HG03103 (cell line): ENCODE measurements around the gene FBN2.
"Not testable (repeated sequence)": the region's sequence is repeated elsewhere in the genome, so short reads cannot be mapped to it uniquely, and the experiment has no call there.

ENCODE experiments used
- ATAC-seq: cut with Tn5 transposase; IDR thresholded peaks from one replicate; pipeline ENCODE4 v1.9.1; 2021; ENCODE audit warnings: low read depth; ENCODE audit not compliant: unreplicated experiment

Gene FBN2

DNA sequence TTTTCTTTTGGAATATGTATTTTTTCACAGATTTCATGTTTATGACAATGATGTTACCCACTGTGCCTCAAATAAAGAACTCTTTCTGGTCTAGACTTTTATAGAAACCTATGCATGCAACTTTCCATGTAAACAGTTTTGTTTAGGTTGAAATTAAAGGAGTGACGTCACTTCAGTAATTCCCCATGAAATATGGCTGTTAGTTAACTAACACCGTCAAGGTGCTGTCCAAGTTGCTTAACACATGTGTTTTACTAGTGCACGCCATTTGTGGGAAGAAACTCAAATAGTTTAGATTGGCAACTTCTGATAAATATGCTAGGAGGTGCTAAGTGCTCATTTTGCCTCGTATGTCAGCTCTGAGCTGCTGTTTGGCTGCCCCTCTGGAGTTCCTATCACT lies 102.2 kb downstream of the FBN2 start:
- no peak for ATAC-seq

GRCh38 chr5:128434993-128435392 lies 103.1 kb downstream of the FBN2 start:
- ATAC-seq, result no peak

DNA sequence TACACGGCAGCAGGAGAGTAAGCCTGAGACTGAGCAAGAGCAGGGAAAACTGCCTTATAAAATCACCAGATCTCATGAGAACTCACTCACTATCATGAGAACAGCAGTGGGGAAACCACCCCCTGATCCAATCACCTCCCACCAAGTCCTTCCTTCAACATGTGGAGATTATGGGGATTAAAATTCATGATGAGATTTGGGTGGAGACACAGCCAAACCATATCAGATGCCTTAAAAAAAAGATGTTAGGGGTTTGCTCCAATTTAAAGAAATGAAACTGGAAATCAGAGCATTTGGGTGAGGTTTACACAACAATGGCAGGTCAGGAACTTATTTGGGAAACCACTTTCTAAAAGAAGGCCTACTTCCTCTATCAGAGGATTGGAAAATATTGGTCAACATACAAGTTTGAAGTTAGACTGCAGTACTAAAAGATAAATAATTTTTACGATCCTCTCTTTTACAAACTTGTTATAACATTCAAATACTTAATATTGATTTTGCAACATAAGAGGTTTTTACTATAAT lies 105.1 kb downstream of the FBN2 start:
- no peak for ATAC-seq

GRCh38 chr5:128427921-128428320 lies 110.1 kb downstream of the FBN2 start:
- ATAC-seq, result no peak

- no peak for ATAC-seq
Observed at GRCh38 chr5:128426090-128426534, 111.9 kb downstream of the FBN2 start.

GRCh38 chr5:128424646-128425045 lies 113.4 kb downstream of the FBN2 start:
- no peak for ATAC-seq

GRCh38 chr5:128422612-128423011 lies 115.4 kb downstream of the FBN2 start:
- ATAC-seq, result no peak

- ATAC-seq, result no peak
Observed at GRCh38 chr5:128414469-128414868, 123.6 kb downstream of the FBN2 start.

GRCh38 chr5:128413356-128413755 lies 124.7 kb downstream of the FBN2 start:
- ATAC-seq, result no peak

DNA sequence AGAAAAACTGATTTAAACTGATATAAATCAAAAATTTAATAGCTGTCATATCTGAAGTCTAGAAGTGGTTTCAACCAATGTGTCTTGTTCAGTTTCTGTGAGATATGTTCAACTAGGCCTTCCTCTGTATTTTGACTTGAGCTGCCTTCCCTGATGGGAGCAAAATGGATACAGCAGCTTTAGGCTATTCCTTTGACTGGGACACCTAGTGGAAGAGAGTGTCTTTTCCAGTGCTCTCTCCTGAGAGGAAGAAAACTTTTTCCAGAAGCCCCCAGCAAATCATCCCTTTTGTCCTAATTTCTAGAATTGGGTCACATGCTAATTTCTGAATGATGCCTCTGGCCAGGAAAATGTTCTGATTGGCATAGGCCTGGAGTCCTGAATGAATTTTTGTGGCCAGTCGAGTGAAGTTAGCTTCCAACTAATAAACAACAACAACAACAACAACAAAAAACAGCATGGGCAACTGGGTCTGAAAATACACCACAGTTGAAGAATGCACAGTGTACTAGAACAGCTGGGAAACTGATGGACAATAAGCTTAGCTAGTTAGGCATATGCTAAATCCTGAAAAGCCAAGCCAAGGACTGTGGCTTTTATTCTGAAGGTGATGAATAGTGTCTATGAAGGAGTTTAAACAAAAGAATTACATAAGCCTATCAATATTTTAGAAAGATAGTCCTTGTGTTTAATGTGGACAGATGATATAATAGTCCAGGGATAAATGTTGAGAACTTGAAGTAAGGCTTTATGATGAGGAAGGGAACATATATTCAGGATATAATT lies 125.7 kb downstream of the FBN2 start:
- ATAC-seq, result no peak

DNA sequence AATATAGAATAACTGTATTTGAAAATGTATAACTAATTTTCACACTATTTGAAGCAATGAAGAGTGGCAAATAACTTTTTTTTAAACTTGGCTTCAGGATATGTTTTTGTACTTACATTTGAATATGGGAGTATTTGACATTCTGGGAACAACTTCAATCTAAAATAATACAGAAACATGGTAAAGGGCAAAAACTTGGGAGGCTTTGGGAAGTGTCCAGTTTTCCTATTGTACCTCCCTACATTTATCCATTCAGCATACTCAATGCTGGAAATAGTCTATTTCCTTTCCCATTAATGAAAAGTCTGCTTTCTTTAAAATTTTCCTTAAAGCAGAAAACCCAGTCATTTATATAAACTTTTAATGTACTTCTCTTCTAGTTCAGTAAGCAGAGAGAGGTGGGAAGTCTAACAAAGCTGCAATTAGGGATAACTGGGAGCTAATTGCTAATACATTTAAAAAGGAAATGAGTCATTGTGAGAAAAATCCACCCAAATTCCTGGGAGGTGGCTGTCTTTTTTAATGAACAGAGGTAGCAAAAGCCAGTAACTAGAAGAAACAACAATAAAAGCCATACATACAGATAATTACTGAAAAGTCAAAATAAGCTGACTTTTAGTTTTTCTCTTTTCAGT lies 128.8 kb downstream of the FBN2 start:
- no peak for ATAC-seq

- ATAC-seq, result no peak
Observed at GRCh38 chr5:128408622-128409021, 129.4 kb downstream of the FBN2 start.

GRCh38 chr5:128407944-128408343 lies 130.1 kb downstream of the FBN2 start:
- ATAC-seq, result no peak

GRCh38 chr5:128406803-128407202 lies 131.2 kb downstream of the FBN2 start:
- no peak for ATAC-seq

DNA sequence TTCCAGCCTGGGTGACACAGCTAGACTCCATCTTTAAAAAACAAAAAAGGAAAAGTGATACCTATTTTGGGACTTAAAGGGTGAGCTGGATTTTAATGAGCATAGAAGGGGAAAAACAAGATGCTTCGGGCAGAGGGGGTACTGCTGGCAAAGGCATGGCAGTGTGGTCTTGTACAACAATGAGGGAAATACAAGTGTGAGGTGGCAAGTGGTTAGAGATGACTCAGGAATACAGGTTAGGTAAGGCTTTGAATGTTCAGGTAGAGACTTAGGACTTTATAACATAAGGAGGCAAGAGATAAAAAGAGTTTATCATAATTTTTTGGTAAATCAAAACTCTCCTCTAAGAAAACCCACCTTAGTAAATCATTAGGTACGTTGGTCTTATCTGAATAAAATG lies 132.9 kb downstream of the FBN2 start:
- no peak for ATAC-seq

- no peak for ATAC-seq
Observed at GRCh38 chr5:128403333-128403732, 134.7 kb downstream of the FBN2 start.

DNA sequence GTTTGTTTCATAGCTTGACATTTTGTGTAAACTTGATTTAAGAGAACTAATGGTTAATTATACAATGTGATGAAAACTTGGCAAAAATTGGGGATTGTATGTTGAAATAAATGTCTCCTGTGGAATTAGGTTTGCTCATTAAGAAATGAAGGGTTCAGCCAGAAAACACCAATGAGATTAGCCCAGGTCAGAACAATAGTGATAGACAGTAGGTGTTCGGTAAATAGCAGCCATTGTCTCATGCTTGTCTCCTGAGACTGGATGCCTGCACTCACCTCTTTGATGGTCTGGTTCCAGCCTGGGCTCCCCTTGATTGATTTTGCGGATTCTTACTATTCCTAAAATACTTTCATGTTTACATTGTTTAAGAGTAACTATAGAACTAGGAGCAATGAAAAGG lies 135.5 kb downstream of the FBN2 start:
- ATAC-seq, result no peak

DNA sequence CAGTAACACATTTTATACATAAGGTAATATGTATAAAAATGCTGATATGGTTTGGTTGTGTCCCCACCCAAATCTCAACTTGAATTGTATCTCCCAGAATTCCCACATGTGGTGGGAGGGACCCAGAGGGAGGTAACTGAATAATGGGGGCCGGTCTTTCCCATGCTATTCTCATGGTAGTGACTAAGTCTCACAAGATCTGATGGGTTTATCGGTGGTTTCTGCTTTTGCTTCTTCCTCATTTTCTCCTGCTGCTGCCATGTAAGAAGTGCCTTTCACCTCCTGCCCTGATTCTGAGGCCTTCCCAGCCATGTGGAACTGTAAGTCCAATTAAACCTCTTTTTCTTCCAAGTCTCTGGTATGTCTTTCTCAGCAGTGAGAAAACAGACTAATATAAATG lies 137.3 kb downstream of the FBN2 start:
- not testable (repeated sequence) for ATAC-seq

- ATAC-seq, result no peak
Observed at GRCh38 chr5:128399111-128399510, 138.9 kb downstream of the FBN2 start.

DNA sequence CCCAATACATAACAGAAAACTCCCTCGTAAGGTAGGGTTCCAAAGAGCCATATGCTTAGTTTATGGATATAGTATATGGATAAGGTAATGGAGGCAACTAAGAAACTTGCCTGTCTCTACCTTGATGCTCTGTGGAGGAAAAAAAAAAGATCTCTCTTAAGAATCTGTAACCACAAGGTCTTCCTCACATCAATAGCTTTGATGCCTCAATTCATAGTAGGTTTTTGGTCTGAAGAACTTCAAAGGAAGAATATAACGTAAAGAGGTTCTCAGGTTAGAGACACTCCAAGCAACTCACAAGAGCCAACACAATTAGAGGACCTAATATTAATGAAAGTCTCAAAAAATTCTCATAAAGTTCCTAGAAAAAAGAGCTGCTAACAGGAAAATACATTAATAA lies 140.2 kb downstream of the FBN2 start:
- no peak for ATAC-seq

- ATAC-seq, result no peak
Observed at GRCh38 chr5:128395073-128395472, 143.0 kb downstream of the FBN2 start.

GRCh38 chr5:128384068-128384467 lies 154.0 kb downstream of the FBN2 start:
- ATAC-seq, result no peak
